IMR-90 (cell line): ENCODE measurements around the gene ZNF646.

ENCODE experiments used
- BHLHE40 ChIP-seq: fragments of 150-350 bp; IDR thresholded peaks from 2 replicates; pipeline ENCODE4 v1.6.1; 2016; ENCODE audit warnings: mild to moderate bottlenecking, low read depth, low read length
- CEBPB ChIP-seq: IDR thresholded peaks from 2 replicates; pipeline ENCODE4 v1.6.1; 2012; ENCODE audit warnings: low read depth, low read length, improper control_type of control experiment
- CHD1 ChIP-seq: IDR thresholded peaks from 2 replicates; pipeline ENCODE4 v1.6.1; 2012; ENCODE audit warnings: low read depth, low read length, improper control_type of control experiment
- ELK1 ChIP-seq: fragments of 150-350 bp; IDR thresholded peaks from 2 replicates; pipeline ENCODE4 v1.6.1; 2016; ENCODE audit warnings: low read depth, mild to moderate bottlenecking, low read length, moderate library complexity, borderline replicate concordance
- MAFK ChIP-seq: IDR thresholded peaks from 2 replicates; pipeline ENCODE4 v1.6.1; 2012; ENCODE audit warnings: low read depth, low read length, improper control_type of control experiment
- MAZ ChIP-seq: IDR thresholded peaks from 2 replicates; pipeline ENCODE4 v1.6.1; 2012; ENCODE audit warnings: low read depth, mild to moderate bottlenecking, low read length, improper control_type of control experiment, moderate library complexity, borderline replicate concordance
- MXI1 ChIP-seq: IDR thresholded peaks from 2 replicates; pipeline ENCODE4 v1.6.1; 2012; ENCODE audit warnings: low read depth, mild to moderate bottlenecking, low read length, moderate library complexity, borderline replicate concordance
- POLR2A ChIP-seq: IDR thresholded peaks from 2 replicates; pipeline ENCODE4 v1.6.1; 2012; ENCODE audit warnings: mild to moderate bottlenecking, low read depth, low read length
- RAD21 ChIP-seq: IDR thresholded peaks from 2 replicates; pipeline ENCODE4 v1.6.1; 2012; ENCODE audit warnings: low read length, improper control_type of control experiment
- RFX5 ChIP-seq: IDR thresholded peaks from 2 replicates; pipeline ENCODE4 v1.8.0; 2012; ENCODE audit warnings: low read depth, mild to moderate bottlenecking, low read length, moderate library complexity
- SMC3 ChIP-seq: fragments of 150-350 bp; IDR thresholded peaks from 2 replicates; pipeline ENCODE4 v1.6.1; 2016; ENCODE audit warnings: low read depth, mild to moderate bottlenecking, antibody characterized with exemption, low read length, moderate library complexity
- TF ChIP-seq, protein P1 (sequence below): conservative IDR thresholded peaks from 2 replicates; pipeline ENCODE4 v1.5.1; 2012; ENCODE audit warnings: mild to moderate bottlenecking, low read depth, low read length, improper control_type of control experiment

- TF ChIP-seq, protein P1, sequence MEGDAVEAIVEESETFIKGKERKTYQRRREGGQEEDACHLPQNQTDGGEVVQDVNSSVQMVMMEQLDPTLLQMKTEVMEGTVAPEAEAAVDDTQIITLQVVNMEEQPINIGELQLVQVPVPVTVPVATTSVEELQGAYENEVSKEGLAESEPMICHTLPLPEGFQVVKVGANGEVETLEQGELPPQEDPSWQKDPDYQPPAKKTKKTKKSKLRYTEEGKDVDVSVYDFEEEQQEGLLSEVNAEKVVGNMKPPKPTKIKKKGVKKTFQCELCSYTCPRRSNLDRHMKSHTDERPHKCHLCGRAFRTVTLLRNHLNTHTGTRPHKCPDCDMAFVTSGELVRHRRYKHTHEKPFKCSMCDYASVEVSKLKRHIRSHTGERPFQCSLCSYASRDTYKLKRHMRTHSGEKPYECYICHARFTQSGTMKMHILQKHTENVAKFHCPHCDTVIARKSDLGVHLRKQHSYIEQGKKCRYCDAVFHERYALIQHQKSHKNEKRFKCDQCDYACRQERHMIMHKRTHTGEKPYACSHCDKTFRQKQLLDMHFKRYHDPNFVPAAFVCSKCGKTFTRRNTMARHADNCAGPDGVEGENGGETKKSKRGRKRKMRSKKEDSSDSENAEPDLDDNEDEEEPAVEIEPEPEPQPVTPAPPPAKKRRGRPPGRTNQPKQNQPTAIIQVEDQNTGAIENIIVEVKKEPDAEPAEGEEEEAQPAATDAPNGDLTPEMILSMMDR = peak; percentile 61
- TF ChIP-seq MAFK (no peak), MXI1 (no peak), CHD1 (no peak), POLR2A (no peak), SMC3 (no peak), BHLHE40 (0 out of 2 replicates have a peak, but pooled peaks have one; percentile 21), CEBPB (no peak), RFX5 (no peak), ELK1 (no peak), MAZ (no peak; the same call in 1 of the 2 replicates), RAD21 (peak; percentile 35; the same call in 1 of the 2 replicates)
These were observed 31.5 kb downstream of the ZNF646 start for GRCh38 chr16:31105677-31106213.
